HL-60 (cell line): ENCODE results near the gene FAM184B.

Experiments
- CTCF ChIP-seq: IDR thresholded peaks from one replicate; pipeline ENCODE4 v1.5.1; 2011; ENCODE audit warnings: low read length, control low read depth, inconsistent platforms; ENCODE audit not compliant: insufficient read depth
- POLR2AphosphoS5 ChIP-seq: IDR thresholded peaks from 2 replicates; pipeline ENCODE4 v1.6.1; 2012; ENCODE audit warnings: low read depth

DNA sequence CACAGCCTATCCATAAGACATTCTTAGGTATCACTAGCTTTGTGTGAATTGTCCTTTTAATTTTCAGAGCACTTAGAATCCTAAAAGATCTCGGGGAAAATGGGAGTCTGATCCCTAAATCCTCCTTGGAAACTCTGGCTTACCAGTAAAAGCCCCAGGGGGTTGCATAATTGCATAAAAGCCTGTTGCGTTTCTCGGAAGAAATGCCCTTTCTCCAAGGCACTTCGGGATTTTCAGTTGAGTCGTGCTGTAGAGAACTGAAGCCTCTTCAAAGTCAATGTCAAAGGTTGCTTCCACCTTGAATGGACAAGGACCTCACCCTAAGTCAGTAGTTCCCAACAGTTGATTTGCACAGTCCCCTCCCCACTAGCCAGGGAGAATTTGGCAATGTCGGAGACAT lies 20.8 kb downstream of the FAM184B start:
- TF ChIP-seq POLR2AphosphoS5 (no peak), CTCF (no peak)
